HG03460 (cell line): Measurements from ENCODE around the gene IGSF9B.

Experiments
- ATAC-seq: cut with Tn5 transposase; IDR thresholded peaks from one replicate; pipeline ENCODE4 v1.9.1; 2021; ENCODE audit not compliant: unreplicated experiment

IGSF9B gene

GRCh38 chr11:133872160-133872559 is 84.6 kb downstream of the IGSF9B start:
- ATAC-seq = no peak

- ATAC-seq = no peak
Observed at GRCh38 chr11:133867456-133867855, 89.3 kb downstream of the IGSF9B start.

DNA sequence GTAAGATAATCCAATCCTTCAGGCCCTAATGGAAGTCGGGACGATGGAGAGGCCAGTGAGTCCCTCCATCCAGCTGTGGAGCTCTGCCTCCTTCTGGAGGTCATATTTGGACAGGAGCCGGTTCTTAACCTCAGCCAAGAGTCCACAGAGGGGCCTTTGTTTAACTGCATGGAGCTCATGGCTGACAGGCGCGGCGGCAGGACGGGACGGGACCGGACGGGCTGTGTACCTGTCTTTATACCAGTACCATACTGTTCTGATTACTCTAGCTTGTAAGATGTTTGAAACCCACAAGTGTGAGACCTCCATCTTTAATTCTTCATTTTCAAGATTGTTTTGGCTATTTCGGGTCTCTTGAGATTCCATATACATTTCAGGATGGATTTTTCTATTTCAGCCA is 91.3 kb downstream of the IGSF9B start:
- ATAC-seq = no peak

- ATAC-seq = no peak
Observed at GRCh38 chr11:133864756-133865155, 92.0 kb downstream of the IGSF9B start.

GRCh38 chr11:133860151-133860550 is 96.6 kb downstream of the IGSF9B start:
- ATAC-seq = no peak
